ENCODE data around the gene SYF2. TPM values are rescaled to one million over a fixed set of nuclear protein-coding genes. Genes with fewer than 3 reads are reported as not detected.
"Not testable (repeated sequence)": the region's sequence is repeated elsewhere in the genome, so short reads cannot be mapped to it uniquely, and the experiment has no call there.

Gene SYF2
- total RNA-seq, 1 experiment from 2014 or later, result 58.2 TPM

DNA sequence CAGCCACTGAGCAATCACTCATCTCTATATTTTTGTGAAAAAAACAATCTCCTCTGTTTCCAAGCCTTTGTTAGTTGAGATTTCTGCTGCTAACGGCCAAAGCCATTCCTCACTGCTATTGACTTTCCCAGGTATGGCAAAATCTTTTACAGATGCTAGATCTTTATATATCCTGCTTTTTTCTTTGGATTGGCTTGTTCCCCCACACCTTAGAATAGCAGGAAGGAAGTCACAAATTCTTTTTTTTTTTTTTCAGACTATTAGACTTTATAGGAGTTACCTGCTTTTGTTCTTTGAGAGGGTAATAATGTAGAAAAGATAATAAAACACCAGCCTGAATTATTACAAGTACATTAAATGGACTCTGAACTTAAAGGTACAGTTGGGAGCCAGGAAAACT is 24.2 kb downstream of the SYF2 start:
- DNase-seq (ENCODE audit: low read depth), result no peak

DNA sequence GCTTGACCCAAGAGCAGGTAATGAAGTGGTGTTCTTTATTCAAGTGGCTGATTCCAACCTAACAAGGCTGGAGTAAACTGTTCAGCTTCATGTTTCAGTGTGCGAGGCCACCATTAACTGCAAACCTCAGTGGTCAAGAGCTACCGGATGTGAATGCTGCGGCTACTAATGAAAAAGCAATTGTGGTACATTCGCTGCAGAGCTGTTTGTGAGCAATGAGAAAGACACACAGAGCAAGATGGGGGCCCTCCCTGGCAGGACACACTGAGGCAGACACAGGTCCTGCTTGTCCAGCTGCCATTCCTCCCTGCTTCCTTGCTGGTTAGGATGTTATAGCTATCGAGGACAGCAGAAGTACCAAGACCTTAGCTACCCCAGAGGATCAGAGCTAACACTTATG is 26.1 kb downstream of the SYF2 start:
- DNase-seq (ENCODE audit: low read depth), result no peak

DNA sequence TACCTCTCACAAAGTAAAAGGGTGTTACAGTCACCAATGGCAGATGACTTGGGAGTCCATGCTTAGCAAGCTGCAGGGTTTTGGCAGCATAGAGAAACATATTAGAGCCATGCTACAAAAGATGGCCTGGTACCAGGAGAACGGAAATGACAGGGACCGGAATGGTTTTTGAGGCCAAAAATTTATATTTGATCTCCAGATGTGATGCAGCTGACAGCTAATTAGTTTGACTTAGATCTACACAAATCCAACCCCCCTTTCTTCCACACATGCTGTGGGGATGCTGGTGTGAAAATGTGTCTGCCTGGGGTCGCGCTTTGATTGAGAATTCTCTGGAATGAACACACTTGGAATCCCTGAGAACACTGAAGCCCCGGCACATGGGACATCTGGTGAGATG is 26.5 kb downstream of the SYF2 start:
- DNase-seq (ENCODE audit: low read depth), result no peak

DNA sequence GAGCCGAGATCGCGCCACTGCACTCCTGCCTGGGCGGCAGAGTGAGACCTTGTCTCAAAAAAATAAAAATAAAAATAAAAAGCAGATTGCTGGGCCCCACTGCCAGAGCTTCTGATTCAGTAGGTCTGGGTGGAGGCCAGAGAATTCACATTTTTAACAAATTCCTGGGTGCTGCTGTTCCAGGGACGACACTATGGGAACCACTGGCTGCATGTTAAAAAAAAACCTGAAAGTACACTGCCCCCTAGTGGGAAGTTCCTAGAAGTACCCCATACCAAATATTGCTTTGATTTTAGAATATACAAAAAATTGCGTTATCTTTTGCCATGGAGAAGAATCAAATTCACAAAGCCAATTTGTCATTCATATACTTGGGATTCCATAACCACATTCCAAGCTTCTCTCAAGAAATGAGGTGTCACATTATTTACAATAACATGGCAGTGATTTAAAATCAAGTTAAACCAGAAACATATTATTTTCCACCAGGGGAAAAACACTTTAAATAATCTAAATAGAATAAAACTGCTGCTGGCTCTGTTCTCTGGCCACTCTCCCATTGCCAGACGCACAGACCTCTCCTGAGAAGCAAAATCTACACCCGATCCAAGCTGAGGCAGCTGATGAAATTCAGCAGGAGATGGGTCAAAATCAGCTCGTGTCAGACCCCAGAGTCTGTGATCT is 27.4 kb downstream of the SYF2 start:
- no peak for DNase-seq (ENCODE audit: low read depth)

DNA sequence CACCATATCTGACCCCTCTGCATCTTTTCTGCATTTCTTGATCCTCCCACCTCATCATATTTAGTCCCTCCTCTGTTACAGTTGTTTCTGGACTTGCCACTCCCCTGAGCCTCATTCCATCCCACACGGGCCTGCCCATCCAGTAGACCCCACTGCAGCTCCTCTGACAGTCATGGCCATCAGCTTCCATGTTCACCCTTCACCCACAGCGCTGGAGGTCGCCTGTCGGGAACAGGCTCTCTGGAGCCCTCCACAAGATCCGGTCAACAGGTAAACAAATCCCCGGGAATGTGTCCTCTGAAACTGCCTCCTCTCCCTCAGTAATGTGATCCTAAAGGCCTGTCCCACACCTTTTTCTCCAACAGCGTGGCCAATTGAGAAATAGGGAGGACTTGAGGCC is 31.3 kb downstream of the SYF2 start:
- DNase-seq (ENCODE audit: low read depth), result no peak

DNA sequence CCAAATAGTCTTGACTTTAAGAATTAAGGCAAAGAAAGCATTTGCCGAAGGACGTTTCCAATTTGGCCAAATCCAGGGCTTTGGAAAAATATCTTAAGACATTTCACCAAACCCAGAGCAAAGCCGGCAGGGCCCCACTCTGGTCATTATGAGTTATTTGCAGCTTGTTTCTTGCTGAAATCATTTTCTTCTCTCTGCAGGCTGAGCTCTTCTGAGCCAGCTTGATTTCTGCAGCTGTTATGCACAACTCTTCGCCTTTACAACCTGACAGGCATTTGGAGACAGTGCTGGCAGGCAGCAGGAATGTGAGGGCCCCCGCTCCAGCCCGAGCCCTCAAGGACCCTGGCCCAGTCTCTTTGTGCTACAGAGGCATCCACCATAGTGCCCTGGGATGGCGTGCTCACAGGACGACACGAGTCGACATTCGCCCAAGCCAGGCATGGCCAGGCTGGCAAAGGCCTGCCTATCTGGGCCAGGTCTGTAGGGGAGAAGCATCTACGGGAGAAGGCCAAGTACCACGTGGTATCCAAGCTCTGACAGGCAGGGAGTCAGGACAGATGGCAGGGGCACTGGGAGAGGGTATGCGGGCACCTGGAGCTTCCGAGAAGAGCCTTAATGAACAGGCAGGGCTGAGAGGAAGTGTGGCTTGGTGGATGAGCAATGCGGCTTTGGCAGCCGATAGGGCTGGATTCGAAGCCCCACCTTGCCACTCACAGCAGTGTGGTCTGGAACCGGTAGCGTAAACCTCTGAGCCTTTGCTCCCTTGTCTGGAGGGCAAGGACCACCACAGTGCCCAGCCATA is 32.3 kb downstream of the SYF2 start:
- DNase-seq (ENCODE audit: low read depth), result no peak

DNA sequence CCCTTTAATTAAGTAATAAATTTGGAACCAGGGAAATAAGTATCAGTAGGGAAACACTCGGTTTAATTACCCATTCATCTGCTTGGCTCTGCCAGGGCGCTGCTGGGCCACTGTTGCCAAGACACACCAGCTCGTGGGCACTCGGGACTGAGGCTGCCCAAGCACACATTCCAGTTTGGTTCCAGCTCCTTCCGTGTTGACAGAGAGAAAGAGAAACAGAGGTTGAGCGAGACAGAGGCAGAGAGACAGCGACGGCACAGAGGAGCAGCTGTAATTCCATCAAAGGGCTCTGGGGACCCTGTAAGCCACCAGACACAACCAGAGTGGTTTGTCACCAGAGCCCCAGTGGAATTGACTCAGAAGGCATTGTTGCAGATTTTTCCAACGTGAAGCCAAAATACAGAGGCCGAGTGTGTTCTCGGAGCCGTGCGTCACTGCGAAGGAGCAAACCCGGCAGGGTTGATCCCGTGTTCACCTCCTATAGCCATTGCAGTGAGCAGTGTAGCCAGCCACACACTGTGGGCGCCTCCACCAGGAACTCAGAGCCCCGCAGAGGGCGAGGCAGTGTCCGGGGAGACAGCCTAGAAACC is 33.5 kb downstream of the SYF2 start:
- peak; percentile 18 for DNase-seq (ENCODE audit: low read depth)

DNA sequence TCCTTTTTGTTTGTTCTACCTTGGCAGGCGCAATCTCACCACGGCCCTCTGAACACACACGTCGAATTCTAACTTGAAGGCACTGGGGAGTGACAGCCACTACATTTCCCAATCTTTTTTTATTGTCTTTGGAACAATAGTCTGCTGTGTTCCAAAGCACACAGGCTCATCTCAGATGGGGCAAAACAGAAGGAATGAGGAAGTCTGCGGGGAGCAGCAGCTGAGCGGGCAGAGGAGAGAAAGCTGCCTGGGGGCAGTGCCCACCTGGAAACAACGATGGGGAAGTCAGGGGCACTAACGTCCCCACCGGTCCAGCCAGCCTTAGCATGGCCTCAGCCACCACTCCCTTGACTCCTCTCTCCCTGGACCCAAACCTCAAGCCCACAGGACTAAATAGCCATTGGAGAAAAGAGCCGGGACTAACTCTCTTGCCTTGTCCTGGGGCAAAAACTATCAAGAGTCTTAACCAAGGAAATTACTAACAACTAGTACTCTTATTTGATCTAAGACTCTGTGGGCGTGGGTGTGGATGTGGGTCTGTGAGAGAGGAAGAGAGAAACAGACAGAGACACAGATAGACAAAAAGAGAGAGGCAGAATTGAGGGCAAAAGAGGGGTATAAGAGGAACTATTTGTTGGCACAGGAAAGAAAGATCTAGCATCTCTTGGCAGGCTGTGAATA is 34.2 kb downstream of the SYF2 start:
- no peak for DNase-seq (ENCODE audit: low read depth)

DNA sequence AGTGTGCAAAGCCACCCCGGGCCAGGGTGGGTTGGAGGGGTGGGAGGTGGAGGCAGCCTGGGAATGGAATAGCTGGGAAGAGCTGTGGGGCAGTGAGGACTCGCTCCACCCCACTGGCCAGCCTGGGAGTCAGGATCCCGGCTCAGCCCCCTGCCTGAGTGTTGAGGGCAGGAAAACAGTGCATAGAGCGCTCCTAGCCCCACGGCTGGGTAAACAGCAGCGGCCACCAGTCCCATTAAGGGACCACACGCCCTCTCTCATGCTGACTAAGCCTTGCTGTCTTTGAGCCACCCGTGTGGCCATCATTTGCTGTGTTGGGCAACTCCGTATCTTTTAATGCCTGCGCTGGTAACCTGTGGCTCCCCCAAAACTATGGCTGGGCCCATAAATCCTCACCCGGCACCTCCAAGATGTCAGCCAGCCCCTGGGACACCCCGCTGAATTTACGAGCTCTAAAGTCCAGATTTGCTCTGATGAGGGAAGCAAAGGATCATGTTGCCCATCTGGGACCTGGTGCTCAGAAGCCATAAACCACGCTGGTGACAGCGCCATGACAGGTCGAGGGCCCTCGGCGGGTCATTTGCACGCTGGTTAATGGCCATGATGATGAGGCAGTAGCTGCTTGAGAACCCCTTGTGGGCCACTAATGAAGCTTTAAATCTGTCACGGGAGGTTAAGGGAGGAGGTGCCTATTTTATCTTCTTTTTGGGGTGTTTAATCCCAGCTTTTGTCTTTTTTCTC is 34.9 kb downstream of the SYF2 start:
- no peak for DNase-seq (ENCODE audit: low read depth)

DNA sequence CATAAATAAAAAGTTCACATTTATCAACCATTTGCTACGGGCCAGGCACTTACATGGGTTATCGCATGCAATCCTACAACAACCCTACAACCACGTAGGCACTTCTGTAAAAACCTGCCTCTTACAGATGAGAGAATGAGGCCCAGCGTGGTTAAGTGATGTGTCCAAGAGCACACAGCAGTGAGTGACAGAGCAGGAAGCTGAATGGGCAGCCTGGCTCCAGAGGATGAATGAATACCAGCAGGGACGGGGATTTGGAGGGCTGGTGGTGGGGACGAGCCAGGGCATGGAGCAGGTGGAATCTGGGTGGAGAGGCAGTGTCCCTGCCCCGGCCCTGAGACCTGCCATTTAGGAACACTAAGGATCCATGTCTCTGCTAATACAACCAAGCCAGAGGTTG is 35.5 kb downstream of the SYF2 start:
- no peak for DNase-seq (ENCODE audit: low read depth)

DNA sequence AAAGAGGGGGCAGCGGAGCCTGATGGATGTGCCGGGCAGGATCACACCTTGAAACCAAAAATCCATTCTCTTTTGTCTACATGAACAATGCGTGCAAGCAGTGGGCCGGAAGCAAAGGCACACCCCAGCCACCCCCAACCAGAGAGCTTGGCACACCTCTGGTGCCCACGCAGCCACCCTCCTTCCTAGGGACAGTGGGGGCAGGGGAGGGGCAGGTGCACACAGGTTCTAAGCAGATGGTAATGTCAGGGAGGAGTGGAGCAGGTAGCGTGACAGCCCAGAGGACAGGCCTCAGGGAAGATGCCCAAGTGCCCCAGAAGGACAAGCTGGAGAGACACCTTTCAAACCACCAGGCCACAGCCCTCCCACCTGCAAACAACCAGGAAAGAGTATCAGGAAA is 36.5 kb downstream of the SYF2 start:
- no peak for DNase-seq (ENCODE audit: low read depth)

DNA sequence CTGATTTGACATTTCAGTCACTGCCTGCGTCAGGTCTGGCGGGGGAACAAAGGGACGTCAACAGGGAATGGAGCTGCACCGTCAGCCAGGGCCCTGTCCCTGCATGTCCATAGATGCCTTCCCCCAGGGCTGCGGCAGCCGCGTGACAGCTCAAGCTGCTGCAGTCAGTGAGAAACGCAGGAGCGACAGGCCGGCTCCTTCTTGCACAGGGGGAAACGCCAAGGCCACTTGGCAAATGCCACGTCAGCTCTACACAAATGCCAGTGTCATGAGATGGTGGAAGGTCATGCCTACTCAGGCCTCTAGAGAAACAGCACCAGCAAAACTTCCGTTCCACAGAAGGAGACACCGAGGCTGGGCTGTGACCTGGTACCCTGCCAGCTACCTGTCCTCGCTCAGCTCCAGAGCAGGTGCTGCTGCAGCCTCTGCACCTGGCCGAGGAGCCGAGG is 37.7 kb downstream of the SYF2 start:
- DNase-seq (ENCODE audit: low read depth), result no peak

DNA sequence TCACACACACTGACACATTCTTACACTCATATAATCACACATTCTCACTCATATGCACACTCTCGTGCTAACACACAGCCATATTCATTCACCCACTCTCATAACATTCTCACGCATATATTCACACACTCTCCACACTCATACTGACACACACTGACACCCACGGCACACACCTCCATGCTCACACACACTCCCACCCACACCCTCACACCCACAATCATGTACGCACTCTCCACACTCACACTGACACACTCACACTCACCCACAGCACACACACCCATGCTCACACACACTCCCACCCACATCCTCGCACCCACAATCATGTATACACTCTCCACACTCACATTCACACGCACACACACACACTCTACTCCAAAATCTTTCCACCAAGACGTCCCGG is 38.2 kb downstream of the SYF2 start:
- DNase-seq (ENCODE audit: low read depth), result no peak

DNA sequence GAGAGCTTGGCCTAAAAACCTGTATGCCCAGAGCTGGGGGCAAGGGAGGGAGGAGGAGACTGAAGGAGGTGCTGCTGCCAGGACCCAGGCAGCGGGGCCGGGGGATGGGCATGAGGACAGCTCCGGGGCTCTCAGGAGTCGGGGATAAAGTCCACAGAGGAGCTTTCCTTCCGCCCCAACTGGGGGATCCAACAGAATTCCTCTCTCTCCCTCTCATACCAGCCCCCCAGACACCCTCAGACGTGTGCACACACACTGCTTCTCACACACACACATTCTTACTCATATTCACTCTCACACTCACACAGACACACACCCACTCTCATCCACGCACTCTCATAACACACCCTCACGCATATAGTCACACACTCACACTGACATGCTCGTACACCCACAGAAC is 39.1 kb downstream of the SYF2 start:
- DNase-seq (ENCODE audit: low read depth), result no peak

DNA sequence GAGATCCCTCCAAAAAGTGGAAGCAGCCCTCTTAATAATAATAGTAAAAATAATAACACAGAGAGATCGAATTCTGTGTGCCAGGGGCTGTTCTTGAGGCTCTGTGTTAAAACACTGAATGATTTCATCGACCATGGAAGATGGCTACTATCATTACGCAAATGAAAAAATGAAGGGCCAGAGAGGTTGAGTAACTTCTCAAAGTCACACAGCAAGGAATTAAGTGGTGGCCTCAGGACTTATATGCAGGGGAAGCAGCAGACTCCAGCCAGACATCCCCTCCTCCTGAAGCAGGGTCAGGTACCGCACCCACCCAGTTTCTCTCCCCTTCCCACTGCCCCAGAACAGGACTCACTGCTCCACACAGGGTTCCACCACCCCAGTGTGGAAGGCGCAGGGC is 40.1 kb downstream of the SYF2 start:
- no peak for DNase-seq (ENCODE audit: low read depth)

DNA sequence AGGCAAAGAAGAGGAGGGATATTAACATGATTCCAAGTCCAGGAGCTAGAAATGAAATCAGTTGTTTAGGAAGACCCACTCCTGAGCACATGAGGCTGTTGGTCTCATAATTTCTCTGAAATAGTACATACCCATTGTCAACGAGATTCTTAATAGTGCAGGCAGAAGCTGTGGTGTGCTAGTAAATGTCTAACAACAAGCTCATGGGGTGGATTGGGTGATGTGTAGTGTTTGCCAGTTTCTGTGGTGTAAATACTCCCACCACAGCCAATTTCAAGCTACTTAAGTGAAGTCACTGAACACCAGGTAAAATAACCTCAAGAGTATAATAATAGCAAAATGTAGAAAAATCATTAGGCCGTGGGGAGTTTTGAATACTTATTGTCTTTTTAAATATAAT is 42.0 kb downstream of the SYF2 start:
- no peak for DNase-seq (ENCODE audit: low read depth)

DNA sequence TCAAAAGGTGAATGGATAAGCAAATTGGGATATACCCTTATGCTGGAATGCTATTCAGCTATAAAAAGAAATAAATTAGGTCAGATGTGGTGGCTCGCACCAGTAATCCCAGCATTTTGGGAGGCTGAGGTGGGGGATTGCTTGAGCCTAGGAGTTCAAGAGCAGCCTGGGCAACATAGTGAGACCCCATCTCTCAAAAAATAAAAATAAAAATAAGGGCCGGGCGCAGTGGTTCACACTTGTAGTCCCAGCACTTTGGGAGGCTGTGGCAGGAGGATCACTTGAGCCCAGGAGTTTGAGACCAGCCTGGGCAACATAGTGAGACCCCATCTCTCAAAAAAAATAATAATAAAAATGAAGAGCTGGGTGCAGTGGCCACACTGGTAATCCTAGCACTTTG is 44.4 kb downstream of the SYF2 start:
- not testable (repeated sequence) for DNase-seq (ENCODE audit: low read depth)

DNA sequence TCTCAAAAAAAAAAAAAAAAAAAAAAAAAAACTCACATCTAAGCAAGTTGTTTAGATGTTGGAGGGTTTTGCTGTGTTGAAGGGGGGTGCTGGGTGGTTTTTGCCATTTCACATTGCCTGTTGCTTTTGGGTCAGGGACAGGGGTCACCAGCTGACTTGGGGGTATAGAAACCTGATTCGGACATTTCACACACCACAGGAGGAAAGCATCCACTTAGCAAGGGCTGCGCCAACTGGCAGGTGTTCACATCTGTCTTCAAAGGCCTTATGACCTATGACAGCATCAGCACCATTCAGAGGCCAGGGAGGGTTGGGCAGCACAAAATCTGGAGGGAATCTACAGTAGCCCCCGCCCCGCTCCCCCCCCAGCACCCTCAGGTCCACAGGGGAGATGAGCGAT is 45.2 kb downstream of the SYF2 start:
- DNase-seq (ENCODE audit: low read depth), result no peak

DNA sequence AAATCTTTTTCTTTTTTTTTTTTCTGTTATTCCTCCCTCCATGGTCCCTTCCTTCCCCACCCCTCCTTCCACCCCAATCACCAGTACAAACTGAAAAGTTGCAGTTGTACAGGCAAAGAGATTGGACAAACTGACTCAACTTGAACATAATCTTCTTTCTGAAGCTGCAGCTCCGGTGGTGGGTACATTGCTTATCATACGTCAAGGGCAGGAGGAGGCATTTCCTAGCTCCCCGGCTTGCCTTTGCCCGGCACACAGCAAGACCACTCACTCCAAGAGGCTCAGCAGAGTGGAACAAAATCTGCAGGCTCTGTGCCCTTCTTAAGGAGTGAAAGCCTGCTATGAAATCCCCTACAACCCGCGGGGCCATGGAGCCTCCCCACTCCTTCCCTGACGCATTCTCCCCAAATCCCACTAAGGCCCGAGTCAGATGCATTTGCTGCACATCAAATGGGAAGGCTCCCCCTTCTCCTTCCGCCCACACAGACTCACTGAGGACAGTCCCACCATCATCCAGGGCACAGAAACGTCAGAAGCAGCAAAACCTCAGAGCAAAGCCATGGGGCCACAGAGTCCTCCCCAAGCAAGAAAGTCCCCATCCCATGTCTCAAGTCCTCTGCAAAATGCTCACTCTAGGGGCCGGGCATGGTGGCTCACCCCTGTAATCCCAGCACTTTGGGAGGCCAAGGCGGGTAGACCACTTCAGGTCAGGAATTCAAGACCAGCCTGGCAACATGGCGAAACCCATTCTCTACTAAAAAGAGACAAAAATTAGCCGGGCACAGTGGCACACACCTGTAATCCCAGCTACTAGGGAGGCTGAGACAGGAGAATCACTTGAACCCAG is 45.9 kb downstream of the SYF2 start:
- DNase-seq (ENCODE audit: low read depth), result no peak

DNA sequence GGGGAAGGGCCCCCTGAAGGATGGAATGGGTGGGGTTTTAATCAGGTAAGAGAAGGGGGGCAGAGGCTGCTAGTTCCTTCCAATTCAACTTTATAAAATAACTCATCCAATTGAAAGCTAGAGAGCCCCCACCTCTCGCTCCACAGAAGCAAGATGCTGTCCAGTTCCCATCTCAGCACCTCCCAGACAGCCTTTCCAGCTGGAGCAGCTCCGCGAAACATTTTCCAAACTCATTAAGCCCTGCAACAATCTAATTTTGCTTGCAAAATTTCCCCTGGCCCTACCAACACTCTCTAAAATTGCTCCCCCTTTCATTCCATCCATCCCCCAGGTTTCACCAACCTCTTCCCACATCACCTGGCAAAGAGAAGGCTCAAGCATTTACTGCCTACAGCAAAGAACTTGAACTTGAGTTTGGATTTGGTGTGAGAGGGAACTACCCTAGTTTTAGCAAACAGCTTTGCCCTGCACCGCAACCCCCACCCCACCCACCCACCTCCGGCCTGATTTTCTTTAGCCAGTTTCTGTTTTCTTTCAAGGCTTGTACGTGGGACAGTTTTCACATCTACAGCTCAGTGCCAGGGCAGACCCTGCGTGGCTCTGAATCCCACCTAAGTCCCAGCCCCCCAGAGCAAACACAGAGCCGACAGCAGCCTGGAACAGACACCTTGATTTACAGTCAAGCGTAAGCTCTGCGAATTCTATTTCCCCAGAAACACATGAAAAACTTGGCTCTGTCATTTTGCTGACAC is 46.7 kb downstream of the SYF2 start:
- no peak for DNase-seq (ENCODE audit: low read depth)
